Ovary (tissue), 3 donors: Measurements from ENCODE around the gene BDKRB1.

Experiments used
- EP300 ChIP-seq: sonication (generic); formaldehyde crosslinking; IDR thresholded peaks from one replicate; pipeline ENCODE4 v1.6.1; 2017; ENCODE audit warnings: antibody characterized with exemption
- POLR2A ChIP-seq: fragments of 450-650 bp; IDR thresholded peaks from one replicate; pipeline ENCODE4 v1.6.1; 2017; ENCODE audit warnings: antibody characterized with exemption, mild to moderate bottlenecking, moderate library complexity
- TF ChIP-seq, protein P1 (sequence below), 3 donors: fragments of 450-650 bp in 2 of 3; fragments of 200-600 bp in 1 of 3; IDR thresholded peaks; one replicate each; pipeline versions ENCODE4 v1.5.1 to v1.8.0; 2016 to 2022; ENCODE audit warnings: antibody characterized with exemption in 3 of 3, mild to moderate bottlenecking in 1 of 3
- donor health status: DM: no; HTN: no; CAD: no.

GRCh38 chr14:96307434-96307833, 51.4 kb downstream of the BDKRB1 start:
- TF ChIP-seq, protein P1, sequence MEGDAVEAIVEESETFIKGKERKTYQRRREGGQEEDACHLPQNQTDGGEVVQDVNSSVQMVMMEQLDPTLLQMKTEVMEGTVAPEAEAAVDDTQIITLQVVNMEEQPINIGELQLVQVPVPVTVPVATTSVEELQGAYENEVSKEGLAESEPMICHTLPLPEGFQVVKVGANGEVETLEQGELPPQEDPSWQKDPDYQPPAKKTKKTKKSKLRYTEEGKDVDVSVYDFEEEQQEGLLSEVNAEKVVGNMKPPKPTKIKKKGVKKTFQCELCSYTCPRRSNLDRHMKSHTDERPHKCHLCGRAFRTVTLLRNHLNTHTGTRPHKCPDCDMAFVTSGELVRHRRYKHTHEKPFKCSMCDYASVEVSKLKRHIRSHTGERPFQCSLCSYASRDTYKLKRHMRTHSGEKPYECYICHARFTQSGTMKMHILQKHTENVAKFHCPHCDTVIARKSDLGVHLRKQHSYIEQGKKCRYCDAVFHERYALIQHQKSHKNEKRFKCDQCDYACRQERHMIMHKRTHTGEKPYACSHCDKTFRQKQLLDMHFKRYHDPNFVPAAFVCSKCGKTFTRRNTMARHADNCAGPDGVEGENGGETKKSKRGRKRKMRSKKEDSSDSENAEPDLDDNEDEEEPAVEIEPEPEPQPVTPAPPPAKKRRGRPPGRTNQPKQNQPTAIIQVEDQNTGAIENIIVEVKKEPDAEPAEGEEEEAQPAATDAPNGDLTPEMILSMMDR (IDR thresholded peaks at IDR 0.05) = no peak
- TF ChIP-seq POLR2A = no peak
- no peak for TF ChIP-seq EP300
